Spinal cord (tissue), 4 donors: ENCODE measurements around the gene USP1. TPM values are rescaled to one million over a fixed set of nuclear protein-coding genes. Genes with fewer than 3 reads are reported as not detected.

ENCODE experiments used
- polyA plus RNA-seq, 2 donors: library from polyadenylated mRNA; unstranded; fragments of 120-200 nt; gene quantifications; one replicate each; pipeline ENCODE4 v1.2.1, GENCODE V29; 2013; ENCODE audit not compliant: insufficient read length in 2 of 2
- total RNA-seq, 2 donors: library from RNA; depleted of rRNA in 1 of 2; stranded (reverse); fragments of 120-200 nt in 1 of 2; fragments of >200 nt in 1 of 2; gene quantifications; one replicate each; pipeline versions ENCODE4 v1.2.3 to v1.2.4, GENCODE V29; 2013 to 2014

The USP1 gene
- total and polyA plus RNA-seq, 4 donors = 31.4 to 56.8 (median 41.4) TPM

Other genes starting within 250 kb of the USP1 start
- 1 to 10 TPM; 1.9 to 2.5 TPM for gene L1TD1, start 242.2 kb upstream of the USP1 start, total RNA-seq
- gene L1TD1, start 242.2 kb upstream of the USP1 start, polyA plus RNA-seq = 1 to 10 TPM in 1 of 2 donors, under 1 TPM in 1; 0.41 to 1.2 TPM
- 10 to 100 TPM; 22.9 to 23.8 TPM for gene KANK4, start 117.6 kb upstream of the USP1 start, total RNA-seq
- gene KANK4, start 117.6 kb upstream of the USP1 start, polyA plus RNA-seq = 10 to 100 TPM in 1 of 2 donors, 1 to 10 TPM in 1; 8.9 to 16.2 TPM
- gene ANGPTL3, start 160.5 kb downstream of the USP1 start, total RNA-seq = under 1 TPM in 1 of 2 donors, not detected in 1; 0.22 TPM
- gene ANGPTL3, start 160.5 kb downstream of the USP1 start, polyA plus RNA-seq = under 1 TPM in 1 of 2 donors, not detected in 1; 0.18 TPM